DND-41 (cell line): ENCODE data around the gene ZIC1.

Source experiments
- EZH2 ChIP-seq: IDR thresholded peaks from 3 replicates; pipeline ENCODE4 v1.6.1; 2012; ENCODE audit warnings: borderline replicate concordance, low read depth, mild to moderate bottlenecking, moderate library complexity, low read length, inconsistent platforms; ENCODE audit not compliant: severe bottlenecking
- TF ChIP-seq, protein P1 (sequence below): IDR thresholded peaks from 2 replicates; pipeline ENCODE4 v1.5.1; 2012; ENCODE audit warnings: borderline replicate concordance, low read length, moderate library complexity, mild to moderate bottlenecking; ENCODE audit not compliant: poor library complexity, severe bottlenecking; ENCODE audit errors: extremely low read depth

DNA sequence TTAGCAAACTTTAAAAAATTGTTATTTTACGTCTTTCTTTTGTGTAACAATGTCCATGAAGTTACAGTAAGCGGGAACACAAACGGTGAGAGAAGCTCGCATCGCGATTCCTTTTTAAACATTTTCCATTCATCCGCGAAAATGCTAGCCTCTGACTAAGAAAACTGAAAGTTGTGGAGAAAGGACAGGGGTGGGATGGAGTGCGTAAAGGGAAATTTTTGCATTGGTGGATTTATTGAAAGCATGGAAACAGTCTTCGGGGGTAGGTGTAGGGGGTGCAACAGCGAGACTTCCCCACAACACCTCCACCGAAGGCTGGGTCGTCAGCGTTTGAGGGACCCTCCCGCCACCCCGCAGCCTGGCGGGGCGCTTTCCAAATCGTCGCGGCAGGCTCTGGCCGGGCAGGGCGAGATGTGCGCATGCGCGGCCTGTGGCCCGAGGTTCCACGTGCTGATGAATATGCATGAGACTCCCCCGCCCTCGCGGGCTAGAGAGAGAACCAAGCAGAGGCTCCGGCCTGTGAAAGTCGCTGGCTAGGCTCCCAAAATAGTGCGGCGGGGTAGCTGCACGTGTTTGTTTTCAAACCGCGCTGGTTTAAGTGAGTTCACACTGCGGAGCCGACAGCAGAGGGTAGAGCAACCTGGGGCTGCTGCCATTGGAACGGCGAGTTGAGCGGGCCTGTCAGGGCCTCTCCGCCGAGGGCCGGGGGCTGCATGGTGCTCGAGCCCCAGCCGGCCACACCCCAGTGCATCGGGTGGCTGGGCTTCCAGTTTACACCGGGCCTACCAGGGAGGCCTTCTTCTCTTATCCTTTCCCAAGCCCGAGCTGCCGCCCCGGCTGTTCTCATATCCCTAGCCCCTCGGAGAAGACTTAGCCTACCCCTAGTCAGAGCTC lies 9.9 kb downstream of the ZIC1 start:
- TF ChIP-seq EZH2: no peak
- TF ChIP-seq, protein P1, sequence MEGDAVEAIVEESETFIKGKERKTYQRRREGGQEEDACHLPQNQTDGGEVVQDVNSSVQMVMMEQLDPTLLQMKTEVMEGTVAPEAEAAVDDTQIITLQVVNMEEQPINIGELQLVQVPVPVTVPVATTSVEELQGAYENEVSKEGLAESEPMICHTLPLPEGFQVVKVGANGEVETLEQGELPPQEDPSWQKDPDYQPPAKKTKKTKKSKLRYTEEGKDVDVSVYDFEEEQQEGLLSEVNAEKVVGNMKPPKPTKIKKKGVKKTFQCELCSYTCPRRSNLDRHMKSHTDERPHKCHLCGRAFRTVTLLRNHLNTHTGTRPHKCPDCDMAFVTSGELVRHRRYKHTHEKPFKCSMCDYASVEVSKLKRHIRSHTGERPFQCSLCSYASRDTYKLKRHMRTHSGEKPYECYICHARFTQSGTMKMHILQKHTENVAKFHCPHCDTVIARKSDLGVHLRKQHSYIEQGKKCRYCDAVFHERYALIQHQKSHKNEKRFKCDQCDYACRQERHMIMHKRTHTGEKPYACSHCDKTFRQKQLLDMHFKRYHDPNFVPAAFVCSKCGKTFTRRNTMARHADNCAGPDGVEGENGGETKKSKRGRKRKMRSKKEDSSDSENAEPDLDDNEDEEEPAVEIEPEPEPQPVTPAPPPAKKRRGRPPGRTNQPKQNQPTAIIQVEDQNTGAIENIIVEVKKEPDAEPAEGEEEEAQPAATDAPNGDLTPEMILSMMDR: no peak
